Measurements from ENCODE around the gene CHMP2A.
A peak's percentile ranks its signal among the peaks of the same experiment; 100 is the strongest.
"Not testable (repeated sequence)": the region's sequence is repeated elsewhere in the genome, so short reads cannot be mapped to it uniquely, and the experiment has no call there.

The CHMP2A gene

DNA sequence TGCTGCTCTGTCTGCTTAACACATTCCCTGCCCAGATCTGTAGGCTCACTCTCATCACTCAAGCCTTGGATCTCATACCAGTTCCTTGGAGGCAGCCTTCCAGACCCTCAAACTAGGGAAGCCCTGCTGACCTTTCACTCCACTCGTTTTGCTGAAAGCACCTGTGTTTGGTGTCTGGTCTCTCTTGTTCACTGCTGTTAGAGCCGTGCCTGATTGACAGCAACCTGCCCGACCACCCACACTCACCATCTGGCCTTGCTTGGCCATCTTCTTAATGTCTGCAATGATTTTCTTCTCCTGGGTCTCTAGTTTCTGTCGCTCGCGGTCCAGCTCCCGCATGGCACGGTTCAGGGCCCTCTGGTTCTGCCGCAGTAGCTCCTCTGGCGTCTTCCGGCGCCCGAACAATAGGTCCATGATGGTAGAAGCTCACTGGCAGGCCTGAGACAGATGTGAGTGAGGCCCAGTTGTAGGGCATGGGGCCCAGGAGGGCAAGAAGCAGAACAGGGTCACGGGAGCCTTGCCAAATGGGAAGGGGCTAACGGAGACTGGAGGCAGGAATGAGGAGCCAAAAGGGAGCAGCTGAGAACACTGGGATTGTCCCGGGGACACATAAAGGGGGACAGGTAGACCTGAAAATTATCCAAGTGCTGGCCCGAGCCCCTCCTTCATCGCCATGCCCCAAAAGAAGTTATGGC lies 959 bp downstream of the CHMP2A start:
- DNase-seq, result no peak

DNA sequence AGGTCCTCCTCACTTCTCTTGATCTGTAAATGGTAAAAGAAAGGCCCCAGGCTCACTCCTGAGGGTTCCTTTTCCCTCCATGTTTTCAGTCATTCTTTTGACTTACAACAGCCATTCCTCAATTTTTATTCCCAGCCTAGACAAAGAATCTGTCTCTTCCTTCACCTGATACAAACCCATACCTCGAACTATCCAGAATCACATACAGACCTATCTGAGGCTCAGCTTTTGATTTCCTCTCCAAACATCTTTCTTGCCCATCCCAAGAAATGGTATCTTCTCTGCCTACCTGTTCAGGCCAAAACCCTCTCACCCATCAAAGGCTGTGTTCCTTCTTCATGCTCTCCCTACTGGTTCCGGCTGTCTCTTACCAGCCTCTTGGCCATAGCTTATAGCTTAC lies 2.2 kb downstream of the CHMP2A start:
- no peak for DNase-seq

DNA sequence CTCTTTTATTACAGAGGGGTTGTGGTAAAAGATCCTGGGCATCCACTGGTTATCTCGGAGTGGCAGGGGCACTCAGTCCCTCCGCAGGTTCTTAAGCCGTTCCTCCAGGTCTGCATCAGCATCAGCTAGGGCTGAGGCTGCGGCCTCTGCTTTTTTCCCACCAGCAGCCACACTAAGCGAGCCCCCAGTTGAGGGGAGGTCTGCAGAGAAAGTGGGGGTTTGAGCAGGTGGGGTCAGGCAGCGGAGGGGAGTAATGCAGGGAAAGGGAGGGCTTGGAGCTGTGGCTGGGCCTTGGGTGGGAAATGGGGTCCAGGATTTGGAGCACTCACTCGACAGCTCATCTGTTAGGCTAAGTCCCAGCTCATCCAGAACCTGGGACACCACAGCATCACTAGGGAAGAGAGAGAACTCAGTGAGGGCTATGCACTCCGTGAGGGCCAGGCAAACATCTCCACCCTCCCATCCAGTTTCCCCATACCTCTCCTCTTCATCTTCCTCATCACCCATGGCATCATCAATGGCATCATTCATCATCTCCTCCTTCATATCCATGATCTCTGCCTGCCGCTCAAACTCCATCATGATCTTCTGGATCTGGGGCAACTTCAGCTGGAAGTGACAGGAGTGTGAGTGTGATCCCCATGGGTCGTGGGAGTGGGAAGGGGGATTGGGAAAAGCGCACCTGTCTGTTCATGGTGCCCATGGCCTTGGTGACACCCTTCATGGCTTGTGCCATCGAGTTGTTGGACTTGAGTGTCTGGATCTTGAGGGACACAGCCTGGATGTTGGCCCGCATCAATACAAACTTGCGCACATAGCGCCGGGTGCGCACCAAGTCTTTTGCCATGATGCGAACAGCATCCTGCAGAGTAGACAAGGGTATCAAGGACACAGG lies 3.1 kb downstream of the CHMP2A start:
- DNase-seq, result no peak

DNA sequence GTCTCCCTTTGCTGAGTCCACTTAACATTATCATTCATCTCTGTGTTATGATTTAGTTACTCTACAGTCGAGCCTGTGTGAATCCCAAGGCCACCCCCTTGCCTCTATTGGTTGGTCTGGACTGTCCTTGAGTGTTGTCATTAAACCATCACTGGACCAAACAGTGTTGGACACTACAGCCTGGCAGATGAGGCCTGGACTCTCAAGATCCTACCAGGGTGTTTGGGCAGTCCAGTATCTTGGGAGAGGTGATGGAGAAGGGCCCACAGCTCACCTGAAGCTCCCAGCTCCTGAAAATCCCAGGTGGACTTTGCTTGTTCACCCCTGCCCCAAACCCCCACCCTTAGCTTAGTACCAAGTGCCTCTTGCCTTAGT lies 3.8 kb downstream of the CHMP2A start:
- no peak for DNase-seq

DNA sequence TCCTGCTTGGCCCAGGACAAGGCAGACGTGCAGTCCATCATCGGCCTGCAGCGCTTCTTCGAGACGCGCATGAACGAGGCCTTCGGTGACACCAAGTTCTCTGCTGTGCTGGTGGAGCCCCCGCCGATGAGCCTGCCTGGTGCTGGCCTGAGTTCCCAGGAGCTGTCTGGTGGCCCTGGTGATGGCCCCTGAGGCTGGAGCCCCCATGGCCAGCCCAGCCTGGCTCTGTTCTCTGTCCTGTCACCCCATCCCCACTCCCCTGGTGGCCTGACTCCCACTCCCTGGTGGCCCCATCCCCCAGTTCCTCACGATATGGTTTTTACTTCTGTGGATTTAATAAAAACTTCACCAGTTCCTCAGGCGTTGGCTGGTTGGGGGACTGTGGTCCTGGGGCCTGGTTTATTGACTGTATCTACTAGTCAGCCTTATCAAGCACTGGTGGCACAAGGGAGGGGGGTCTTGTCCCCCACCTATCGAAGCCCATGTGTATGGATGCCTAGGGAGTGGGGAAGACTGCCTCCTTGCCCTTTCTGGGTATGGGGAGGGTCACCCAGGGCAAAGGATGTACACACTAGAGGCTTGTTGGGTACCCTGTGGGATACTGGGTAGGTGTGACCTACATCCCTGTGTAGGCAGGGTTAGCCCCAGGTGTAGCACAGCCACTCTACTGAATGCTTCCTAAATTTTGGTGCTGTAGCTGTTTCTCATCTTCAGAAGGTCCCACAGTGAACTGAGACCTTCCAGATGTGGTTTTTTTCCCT lies 4.4 kb downstream of the CHMP2A start:
- no peak for DNase-seq

DNA sequence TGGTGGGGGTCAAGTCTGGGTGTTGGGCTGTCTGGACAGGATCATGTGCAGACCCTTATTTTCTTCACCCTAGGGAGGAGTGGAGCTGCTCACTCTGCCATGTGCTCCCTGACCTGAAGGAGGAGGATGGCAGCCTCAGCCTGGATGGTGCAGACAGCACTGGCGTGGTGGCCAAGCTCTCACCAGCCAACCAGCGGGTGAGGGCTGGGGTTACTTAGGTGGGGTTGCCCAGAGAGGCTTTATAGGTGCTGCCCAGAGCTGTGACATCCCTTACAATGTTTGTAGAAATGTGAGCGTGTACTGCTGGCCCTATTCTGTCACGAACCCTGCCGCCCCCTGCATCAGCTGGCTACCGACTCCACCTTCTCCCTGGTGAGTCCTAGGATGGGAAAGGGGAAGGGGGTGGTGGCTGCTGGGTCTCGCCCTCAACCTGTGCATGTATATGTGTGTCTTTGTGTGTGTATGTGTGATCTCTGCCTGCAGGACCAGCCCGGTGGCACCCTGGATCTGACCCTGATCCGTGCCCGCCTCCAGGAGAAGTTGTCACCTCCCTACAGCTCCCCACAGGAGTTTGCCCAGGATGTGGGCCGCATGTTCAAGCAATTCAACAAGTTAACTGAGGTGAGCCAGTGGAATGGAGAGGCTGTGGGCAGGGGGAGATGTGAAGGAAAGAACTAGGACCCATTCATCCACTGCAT lies 5.1 kb downstream of the CHMP2A start:
- DNase-seq, result no peak

DNA sequence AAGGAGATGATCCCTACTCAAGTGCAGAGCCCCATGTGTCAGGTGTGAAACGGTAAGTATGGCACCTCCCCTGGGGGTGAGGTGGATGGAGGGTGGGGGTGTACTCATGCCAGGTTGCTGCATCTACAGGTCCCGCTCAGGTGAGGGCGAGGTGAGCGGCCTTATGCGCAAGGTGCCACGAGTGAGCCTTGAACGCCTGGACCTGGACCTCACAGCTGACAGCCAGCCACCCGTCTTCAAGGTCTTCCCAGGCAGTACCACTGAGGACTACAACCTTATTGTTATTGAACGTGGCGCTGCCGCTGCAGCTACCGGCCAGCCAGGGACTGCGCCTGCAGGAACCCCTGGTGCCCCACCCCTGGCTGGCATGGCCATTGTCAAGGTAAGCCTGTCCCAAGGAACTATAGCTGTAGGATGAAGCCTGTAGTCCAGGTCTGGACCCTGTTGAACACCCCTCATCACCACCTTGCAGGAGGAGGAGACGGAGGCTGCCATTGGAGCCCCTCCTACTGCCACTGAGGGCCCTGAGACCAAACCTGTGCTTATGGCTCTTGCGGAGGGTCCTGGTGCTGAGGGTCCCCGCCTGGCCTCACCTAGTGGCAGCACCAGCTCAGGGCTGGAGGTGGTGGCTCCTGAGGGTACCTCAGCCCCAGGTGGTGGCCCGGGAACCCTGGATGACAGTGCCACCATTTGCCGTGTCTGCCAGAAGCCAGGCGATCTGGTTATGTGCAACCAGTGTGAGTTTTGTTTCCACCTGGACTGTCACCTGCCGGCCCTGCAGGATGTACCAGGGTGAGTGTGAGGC lies 5.8 kb downstream of the CHMP2A start:
- no peak for DNase-seq

DNA sequence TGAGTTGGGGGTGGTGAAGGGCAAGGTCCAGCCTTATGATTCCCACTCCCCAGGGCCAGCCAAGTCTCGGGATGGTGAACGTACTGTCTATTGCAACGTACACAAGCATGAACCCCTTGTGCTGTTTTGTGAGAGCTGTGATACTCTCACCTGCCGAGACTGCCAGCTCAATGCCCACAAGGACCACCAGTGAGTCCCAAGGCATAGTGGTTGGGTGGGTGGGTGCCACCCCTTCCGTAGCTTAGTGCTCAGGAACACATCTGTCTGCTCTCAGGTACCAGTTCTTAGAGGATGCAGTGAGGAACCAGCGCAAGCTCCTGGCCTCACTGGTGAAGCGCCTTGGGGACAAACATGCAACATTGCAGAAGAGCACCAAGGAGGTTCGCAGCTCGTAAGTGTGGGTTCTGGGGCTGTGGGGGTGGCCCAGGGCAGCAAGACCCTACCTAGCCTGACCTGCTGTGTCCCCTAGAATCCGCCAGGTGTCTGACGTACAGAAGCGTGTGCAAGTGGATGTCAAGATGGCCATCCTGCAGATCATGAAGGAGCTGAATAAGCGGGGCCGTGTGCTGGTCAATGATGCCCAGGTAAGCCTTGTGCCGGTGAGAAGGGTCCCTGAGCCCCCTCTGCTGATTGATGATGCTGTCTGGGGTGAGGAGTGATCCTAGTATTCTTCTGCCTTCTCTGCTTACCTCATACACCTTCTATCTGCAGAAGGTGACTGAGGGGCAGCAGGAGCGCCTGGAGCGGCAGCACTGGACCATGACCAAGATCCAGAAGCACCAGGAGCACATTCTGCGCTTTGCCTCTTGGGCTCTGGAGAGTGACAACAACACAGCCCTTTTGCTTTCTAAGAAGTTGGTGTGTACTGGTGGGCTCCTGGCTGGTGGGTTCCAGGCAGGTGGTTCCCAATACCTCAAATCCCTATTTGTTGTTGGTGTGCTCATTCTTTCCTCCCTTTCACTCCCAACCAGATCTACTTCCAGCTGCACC lies 7.3 kb downstream of the CHMP2A start:
- DNase-seq, result no peak

DNA sequence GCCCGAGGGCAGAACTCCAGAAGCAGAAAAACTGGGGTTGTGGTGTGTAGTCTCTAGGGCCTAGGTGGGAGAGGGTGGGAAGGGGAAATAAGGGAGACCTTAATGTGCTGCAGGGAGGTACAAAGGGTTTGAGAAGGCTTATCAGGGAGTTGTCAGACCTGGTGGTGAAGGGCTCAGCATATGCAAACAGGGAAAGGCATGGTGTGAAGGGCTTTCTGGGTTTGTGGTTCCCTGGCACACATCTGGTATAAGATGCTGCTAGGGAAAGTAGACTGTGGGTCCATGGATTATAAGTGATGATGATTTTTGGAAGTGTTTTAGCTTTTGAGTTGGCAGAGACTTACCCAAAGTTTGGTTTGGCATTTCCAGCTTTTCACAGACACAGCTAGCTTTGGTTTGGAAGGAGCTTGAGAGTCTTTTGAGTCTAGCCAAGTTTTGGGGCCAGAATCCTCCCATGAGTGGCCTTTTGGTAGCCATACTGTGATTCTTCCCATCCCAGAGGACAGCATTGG lies 8.8 kb downstream of the CHMP2A start:
- DNase-seq, result no peak

DNA sequence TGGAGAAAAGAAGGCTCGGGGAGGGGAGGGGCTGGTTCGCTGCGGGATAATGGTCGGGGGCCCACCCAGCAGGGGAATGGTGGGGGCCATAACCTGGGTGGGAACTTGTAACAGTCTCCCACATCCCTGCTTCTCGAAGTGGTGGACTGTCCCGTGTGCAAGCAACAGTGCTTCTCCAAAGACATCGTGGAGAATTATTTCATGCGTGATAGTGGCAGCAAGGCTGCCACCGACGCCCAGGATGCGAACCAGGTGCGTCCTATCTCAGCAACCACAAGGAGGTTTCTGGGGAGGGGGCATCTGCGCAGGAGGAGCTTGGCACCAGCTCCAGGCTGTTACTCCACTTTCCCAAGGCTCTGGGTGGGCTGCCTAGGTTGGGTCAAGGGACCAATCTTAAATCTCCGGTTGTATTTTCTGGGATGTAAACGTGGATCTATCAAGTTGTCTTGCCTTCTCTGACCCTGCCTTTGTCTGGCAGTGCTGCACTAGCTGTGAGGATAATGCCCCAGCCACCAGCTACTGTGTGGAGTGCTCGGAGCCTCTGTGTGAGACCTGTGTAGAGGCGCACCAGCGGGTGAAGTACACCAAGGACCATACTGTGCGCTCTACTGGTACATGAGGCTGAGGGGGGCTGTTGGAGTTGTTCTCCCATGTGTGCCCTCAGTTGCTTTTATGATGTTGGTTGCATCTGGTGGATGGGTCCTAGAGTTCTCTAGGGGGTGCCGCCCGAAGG lies 9.5 kb downstream of the CHMP2A start:
- DNase-seq, result no peak

DNA sequence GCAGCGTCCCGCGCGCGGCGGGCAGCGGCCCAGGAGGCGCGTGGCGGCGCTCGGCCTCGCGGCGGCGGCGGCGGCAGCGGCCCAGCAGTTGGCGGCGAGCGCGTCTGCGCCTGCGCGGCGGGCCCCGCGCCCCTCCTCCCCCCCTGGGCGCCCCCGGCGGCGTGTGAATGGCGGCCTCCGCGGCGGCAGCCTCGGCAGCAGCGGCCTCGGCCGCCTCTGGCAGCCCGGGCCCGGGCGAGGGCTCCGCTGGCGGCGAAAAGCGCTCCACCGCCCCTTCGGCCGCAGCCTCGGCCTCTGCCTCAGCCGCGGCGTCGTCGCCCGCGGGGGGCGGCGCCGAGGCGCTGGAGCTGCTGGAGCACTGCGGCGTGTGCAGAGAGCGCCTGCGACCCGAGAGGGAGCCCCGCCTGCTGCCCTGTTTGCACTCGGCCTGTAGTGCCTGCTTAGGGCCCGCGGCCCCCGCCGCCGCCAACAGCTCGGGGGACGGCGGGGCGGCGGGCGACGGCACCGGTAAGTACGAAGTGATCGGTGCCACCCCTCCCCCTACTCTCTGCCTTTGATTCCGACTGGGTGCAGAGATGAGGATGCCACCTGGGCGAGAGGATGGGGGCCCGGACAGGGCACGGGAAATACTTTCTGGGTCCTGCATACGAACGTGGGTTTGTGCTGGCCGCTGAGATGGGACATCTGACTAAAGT lies 10.2 kb downstream of the CHMP2A start:
- DNase-seq, result peak; percentile 72

DNA sequence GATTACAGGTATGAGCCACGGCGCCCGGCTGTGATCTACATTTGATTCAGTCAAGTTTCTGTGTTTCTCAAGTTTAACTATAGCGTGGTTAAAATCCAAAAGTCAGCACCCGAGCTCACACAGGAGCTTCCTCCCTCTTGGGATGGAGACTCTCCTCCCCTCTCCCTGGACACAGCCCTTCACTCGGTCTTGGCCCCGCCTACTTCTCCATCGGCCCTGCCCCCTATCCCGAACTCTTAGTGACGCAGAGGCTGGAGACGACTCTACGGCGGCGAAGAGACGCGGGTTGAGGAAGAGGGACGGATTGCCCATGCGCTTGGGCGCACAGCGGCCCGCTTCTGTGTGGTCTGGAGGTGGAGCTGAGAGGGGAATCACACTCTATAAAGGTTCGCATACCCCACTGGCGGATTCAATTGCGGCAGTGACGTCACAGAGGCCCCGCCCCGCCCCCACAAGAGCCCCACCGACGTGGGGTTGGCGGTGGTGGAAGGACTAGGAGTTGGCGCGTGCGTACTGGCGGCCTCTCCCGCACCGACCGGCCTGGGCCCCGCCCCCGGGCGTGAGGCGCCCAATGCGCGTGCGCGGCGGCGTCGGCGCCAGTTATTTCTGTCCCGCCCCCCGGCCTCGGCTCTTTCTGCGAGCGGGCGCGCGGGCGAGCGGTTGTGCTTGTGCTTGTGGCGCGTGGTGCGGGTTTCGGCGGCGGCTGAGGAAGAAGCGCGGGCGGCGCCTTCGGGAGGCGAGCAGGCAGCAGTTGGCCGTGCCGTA lies 10.9 kb downstream of the CHMP2A start, which contains the start of gene TRIM28:
Gene TRIM28, plus strand, starts transcription at position 239 of the 765 bp plus-strand sequence. CDS start 694 bp downstream, outside the sequence.
- DNase-seq, result peak; percentile 100

DNA sequence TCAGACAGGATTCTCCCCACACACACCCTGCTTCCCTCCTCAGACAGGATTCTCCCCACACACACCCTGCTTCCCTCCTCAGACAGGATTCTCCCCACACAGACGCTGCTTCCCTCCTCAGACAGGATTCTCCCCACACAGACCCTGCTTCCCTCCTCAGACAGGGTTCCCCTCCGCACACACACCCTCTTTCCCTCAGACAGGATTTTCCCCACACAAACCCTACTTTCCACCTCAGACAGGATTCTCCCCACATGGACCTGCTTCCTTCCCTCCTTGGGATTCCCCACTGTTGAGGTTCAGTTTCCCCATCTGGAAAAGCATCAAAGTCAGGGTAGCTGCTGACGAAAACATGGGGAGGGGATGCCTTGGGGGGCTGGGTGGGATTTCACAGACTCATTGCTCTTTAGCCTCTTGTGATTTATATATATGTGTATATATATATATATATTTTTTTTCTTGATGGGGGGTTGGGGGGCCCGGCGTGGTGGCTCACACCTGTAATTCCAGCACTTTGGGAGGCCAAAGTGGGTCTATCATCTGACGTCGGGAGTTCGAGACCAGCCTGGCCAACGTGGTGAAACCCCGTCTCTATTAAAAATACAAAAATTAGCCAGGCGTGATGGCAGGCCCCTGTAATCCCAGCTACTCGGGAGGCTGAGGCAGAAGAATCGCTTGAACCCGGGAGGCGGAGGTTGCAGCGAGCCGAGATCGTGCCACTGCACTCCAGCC lies 12.1 kb downstream of the CHMP2A start:
- not testable (repeated sequence) for DNase-seq

DNA sequence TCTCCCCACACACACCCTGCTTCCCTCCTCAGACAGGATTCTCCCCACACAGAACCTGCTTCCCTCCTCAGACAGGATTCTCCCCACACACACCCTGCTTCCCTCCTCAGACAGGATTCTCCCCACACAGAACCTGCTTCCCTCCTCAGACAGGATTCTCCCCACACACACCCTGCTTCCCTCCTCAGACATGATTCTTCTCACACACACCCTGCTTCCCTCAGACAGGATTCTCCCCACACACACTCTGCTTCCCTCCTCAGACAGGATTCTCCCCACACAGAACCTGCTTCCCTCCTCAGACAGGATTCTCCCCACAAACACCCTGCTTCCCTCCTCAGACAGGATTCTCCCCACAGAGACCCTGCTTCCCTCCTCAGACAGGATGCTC lies 15.7 kb downstream of the CHMP2A start:
- not testable (repeated sequence) for DNase-seq

DNA sequence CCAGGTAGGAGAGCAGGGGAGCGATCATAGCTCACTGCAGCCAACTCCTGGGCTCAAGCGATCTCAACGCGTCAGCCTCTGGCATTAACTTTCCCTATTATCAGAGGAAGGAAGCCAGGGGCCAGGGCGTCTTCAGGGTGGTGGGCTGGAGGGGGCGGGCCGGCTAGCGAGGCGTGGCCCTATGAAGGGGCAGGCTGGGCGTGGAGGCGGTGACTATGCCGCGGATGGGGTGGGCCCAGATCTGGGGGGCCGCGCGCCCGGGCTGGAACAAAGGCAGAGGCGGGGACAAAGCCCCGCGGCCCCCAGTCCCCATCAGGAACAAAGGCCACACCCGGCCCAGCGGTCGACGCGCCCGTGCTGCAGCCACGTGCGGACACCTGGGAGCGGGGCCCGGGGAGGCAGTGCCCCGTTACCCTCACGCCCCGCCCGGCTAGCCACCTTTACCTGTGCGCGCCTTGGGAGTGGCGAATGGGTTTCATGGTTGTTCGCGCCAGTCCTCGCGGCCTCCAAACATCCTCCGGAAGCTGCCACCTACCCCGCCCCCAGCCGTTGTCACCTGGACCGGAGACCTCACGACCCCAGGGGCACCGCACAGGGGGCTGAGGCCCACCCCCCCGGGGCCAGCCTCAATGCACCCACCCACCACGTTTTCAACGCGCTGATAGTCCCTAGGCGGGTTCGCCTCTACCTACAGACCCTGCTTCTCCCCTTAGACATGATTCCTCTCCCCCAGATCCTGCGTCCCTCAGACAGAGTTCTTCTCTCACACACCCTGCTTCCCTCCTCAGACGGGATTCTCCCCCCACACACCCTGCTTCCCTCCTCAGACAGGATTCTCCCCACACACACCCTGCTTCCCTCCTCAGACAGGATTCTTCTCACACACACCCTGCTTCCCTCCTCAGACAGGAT lies 16.4 kb downstream of the CHMP2A start:
- no peak for DNase-seq

Data from activated CD4-positive, alpha-beta T cell treated with anti-CD3 and anti-CD28 coated beads for 1 hour (primary cell).